HEK293 (cell line): ENCODE results near the gene OCLN.

Experiments
- BCL11B ChIP-seq: fragments of 450-650 bp; formaldehyde crosslinking; IDR thresholded peaks from 2 replicates; pipeline ENCODE4 v1.5.1; 2016; ENCODE audit warnings: low read depth, missing biosample characterization, missing genetic modification characterization
- FEZF1 ChIP-seq: fragments of 450-650 bp; formaldehyde crosslinking; IDR thresholded peaks from 2 replicates; pipeline ENCODE4 v1.5.1; 2016; ENCODE audit warnings: missing biosample characterization, missing genetic modification characterization
- HOXC10 ChIP-seq: sonication (generic); formaldehyde crosslinking; IDR thresholded peaks from 2 replicates; pipeline ENCODE4 v1.8.1; 2023; ENCODE audit warnings: mild to moderate bottlenecking, missing genetic modification reagents
- KLF8 ChIP-seq: fragments of 450-650 bp; formaldehyde crosslinking; IDR thresholded peaks from 2 replicates; pipeline ENCODE4 v1.5.1; 2016; ENCODE audit warnings: missing biosample characterization, missing genetic modification characterization
- KLF9 ChIP-seq: fragments of 450-650 bp; formaldehyde crosslinking; IDR thresholded peaks from 2 replicates; pipeline ENCODE4 v1.5.1; 2016; ENCODE audit warnings: missing biosample characterization, missing genetic modification characterization, low read depth
- MYNN ChIP-seq: fragments of 450-650 bp; formaldehyde crosslinking; IDR thresholded peaks from 2 replicates; pipeline ENCODE4 v1.5.1; 2016; ENCODE audit warnings: missing biosample characterization, missing genetic modification characterization, borderline replicate concordance
- OVOL3 ChIP-seq: fragments of 450-650 bp; formaldehyde crosslinking; IDR thresholded peaks from 2 replicates; pipeline ENCODE4 v1.5.1; 2016; ENCODE audit warnings: missing biosample characterization, missing genetic modification characterization
- PRDM1 ChIP-seq: fragments of 450-650 bp; formaldehyde crosslinking; IDR thresholded peaks from 2 replicates; pipeline ENCODE4; 2016; ENCODE audit warnings: missing biosample characterization, missing genetic modification characterization
- REPIN1 ChIP-seq: fragments of 450-650 bp; formaldehyde crosslinking; IDR thresholded peaks from 2 replicates; pipeline ENCODE4 v1.5.1; 2017; ENCODE audit warnings: missing biosample characterization, missing genetic modification characterization, low read depth
- ZEB2 ChIP-seq: fragments of 450-650 bp; formaldehyde crosslinking; IDR thresholded peaks from 2 replicates; pipeline ENCODE4 v1.5.1; 2016; ENCODE audit warnings: missing biosample characterization, missing genetic modification characterization
- ZFHX2 ChIP-seq: fragments of 450-650 bp; formaldehyde crosslinking; conservative IDR thresholded peaks from 2 replicates; pipeline ENCODE4 v1.5.1; 2016; ENCODE audit warnings: missing biosample characterization, missing genetic modification characterization
- ZFP69B ChIP-seq: fragments of 450-650 bp; formaldehyde crosslinking; IDR thresholded peaks from 2 replicates; pipeline ENCODE4 v1.5.1; 2016; ENCODE audit warnings: missing biosample characterization, missing genetic modification characterization
- ZNF10 ChIP-seq: fragments of 450-650 bp; formaldehyde crosslinking; IDR thresholded peaks from 2 replicates; pipeline ENCODE4 v1.5.1; 2017; ENCODE audit warnings: missing biosample characterization, missing genetic modification characterization
- ZNF169 ChIP-seq: fragments of 450-650 bp; formaldehyde crosslinking; IDR thresholded peaks from 2 replicates; pipeline ENCODE4 v1.5.1; 2016; ENCODE audit warnings: missing biosample characterization, missing genetic modification characterization
- ZNF221 ChIP-seq: fragments of 450-650 bp; formaldehyde crosslinking; IDR thresholded peaks from 2 replicates; pipeline ENCODE4 v1.5.1; 2017; ENCODE audit warnings: missing biosample characterization, missing genetic modification characterization, borderline replicate concordance
- ZNF274 ChIP-seq, 2 experiments: fragments of 200-500 bp in 1 of 2; fragments of 450-650 bp in 1 of 2; sonication (Bioruptor generic) in 1 of 2; formaldehyde crosslinking in 1 of 2; IDR thresholded peaks; 2 replicates each; pipeline versions ENCODE4 v1.5.1 to v1.6.1; 2014 to 2016; ENCODE audit warnings: borderline replicate concordance in 1 of 2, inconsistent platforms in 1 of 2, low read length in 1 of 2, missing biosample characterization in 1 of 2, missing genetic modification characterization in 1 of 2
- ZNF391 ChIP-seq: fragments of 450-650 bp; formaldehyde crosslinking; IDR thresholded peaks from 2 replicates; pipeline ENCODE4 v1.5.1; 2016; ENCODE audit warnings: low read depth, missing biosample characterization, missing genetic modification characterization, borderline replicate concordance
- ZNF416 ChIP-seq: fragments of 450-650 bp; formaldehyde crosslinking; IDR thresholded peaks from 2 replicates; pipeline ENCODE4 v1.5.1; 2016; ENCODE audit warnings: missing biosample characterization, missing genetic modification characterization
- ZNF529 ChIP-seq: fragments of 450-650 bp; formaldehyde crosslinking; IDR thresholded peaks from 2 replicates; pipeline ENCODE4 v1.5.1; 2017; ENCODE audit warnings: missing genetic modification characterization, missing biosample characterization; ENCODE audit not compliant: insufficient replicate concordance
- ZNF530 ChIP-seq: fragments of 450-650 bp; formaldehyde crosslinking; IDR thresholded peaks from 2 replicates; pipeline ENCODE4 v1.5.1; 2016; ENCODE audit warnings: low read depth, missing biosample characterization, missing genetic modification characterization
- ZNF585B ChIP-seq: fragments of 450-650 bp; formaldehyde crosslinking; IDR thresholded peaks from 2 replicates; pipeline ENCODE4 v1.5.1; 2016; ENCODE audit warnings: missing biosample characterization, missing genetic modification characterization
- ZNF660 ChIP-seq: fragments of 450-650 bp; IDR thresholded peaks from 2 replicates; pipeline ENCODE4 v1.5.1; 2018; ENCODE audit warnings: missing biosample characterization, mild to moderate bottlenecking, missing genetic modification characterization
- ZNF670 ChIP-seq: fragments of 450-650 bp; formaldehyde crosslinking; IDR thresholded peaks from 2 replicates; pipeline ENCODE4 v1.5.1; 2016; ENCODE audit warnings: missing biosample characterization, missing genetic modification characterization, low read depth
- ZNF776 ChIP-seq: fragments of 450-650 bp; formaldehyde crosslinking; IDR thresholded peaks from 2 replicates; pipeline ENCODE4 v1.5.0; 2017; ENCODE audit warnings: missing biosample characterization, missing genetic modification characterization, borderline replicate concordance
- ZNF777 ChIP-seq: fragments of 450-650 bp; formaldehyde crosslinking; IDR thresholded peaks from 2 replicates; pipeline ENCODE4 v1.5.1; 2017; ENCODE audit warnings: missing biosample characterization, missing genetic modification characterization, borderline replicate concordance
- TF ChIP-seq, protein P1 (sequence below): fragments of 450-650 bp; formaldehyde crosslinking; IDR thresholded peaks from 2 replicates; pipeline ENCODE4 v1.5.1; 2017; ENCODE audit warnings: missing biosample characterization, mild to moderate bottlenecking, missing genetic modification characterization, moderate library complexity
- TF ChIP-seq, protein P2 (sequence below): sonication (generic); formaldehyde crosslinking; IDR thresholded peaks from 2 replicates; pipeline ENCODE4 v1.8.1; 2022; ENCODE audit warnings: mild to moderate bottlenecking, moderate library complexity, missing genetic modification reagents
- TF ChIP-seq, protein P3 (sequence below): fragments of 450-650 bp; formaldehyde crosslinking; optimal IDR thresholded peaks from 2 replicates; pipeline ENCODE3; 2016; ENCODE audit warnings: missing biosample characterization, mild to moderate bottlenecking, missing genetic modification characterization
- TF ChIP-seq, protein P4 (sequence below): fragments of 450-650 bp; formaldehyde crosslinking; IDR thresholded peaks from 2 replicates; pipeline ENCODE4 v1.5.1; 2016; ENCODE audit warnings: missing biosample characterization, missing genetic modification characterization
- TF ChIP-seq, protein P5 (sequence below): fragments of 450-650 bp; formaldehyde crosslinking; IDR thresholded peaks from 2 replicates; pipeline ENCODE4 v1.5.1; 2016; ENCODE audit warnings: missing biosample characterization, missing genetic modification characterization
- TF ChIP-seq, protein P6 (sequence below): fragments of 450-650 bp; formaldehyde crosslinking; IDR thresholded peaks from 2 replicates; pipeline ENCODE4 v1.5.1; 2017; ENCODE audit warnings: missing biosample characterization, missing genetic modification characterization

OCLN gene

DNA sequence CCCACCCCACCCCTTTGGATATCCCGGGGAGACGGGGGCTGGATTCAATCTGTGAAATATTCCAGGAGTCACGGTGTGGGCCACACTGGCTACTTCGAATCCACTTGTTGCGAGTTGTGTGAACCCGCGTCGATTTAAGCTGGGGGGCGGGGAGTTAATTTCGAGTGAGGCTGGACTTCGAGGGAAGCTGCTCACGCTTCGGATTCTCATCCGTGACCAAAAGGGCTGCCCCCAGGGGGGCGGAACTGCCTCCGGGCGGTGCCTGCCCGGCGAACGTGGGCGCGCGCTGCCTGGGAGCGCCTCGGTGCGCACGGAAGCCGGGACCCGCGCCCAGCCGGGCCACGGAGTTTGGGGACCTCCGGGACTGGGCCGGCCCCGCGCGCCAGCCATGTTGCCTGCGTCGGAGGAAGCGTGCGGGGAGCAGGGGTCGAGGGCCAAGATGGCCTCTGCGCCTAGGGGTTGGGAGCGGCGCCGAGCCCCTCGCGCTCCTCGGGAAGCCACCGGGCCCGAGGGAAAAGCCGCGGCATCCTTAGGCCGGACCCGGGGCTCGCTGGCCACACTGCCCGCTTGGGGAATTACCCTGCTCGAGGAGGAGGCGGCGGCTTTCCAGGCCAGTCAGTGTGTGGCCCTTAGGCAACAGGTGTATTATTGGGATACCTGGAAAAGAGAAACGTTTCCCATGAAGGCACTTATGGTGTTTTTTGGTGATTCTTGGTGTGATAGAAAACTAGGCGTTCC, 975 bp downstream of the OCLN start (continued):
- TF ChIP-seq, protein P1, sequence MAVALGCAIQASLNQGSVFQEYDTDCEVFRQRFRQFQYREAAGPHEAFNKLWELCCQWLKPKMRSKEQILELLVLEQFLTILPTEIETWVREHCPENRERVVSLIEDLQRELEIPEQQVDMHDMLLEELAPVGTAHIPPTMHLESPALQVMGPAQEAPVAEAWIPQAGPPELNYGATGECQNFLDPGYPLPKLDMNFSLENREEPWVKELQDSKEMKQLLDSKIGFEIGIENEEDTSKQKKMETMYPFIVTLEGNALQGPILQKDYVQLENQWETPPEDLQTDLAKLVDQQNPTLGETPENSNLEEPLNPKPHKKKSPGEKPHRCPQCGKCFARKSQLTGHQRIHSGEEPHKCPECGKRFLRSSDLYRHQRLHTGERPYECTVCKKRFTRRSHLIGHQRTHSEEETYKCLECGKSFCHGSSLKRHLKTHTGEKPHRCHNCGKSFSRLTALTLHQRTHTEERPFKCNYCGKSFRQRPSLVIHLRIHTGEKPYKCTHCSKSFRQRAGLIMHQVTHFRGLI = no peak
- TF ChIP-seq MYNN (tag by site-specific recombination) (no peak), ZNF416 (tag by site-specific recombination) (no peak), ZNF530 (tag by site-specific recombination) (no peak), ZNF776 (tag by site-specific recombination) (no peak), ZNF221 (no peak), ZNF10 (tag by site-specific recombination) (no peak; the same call in 1 of the 2 replicates), FEZF1 (no peak), ZNF391 (tag by site-specific recombination) (no peak), REPIN1 (tag by site-specific recombination) (no peak), ZNF274 (IDR thresholded peaks at IDR 0.05; ENCODE audit: low read length) (no peak), ZNF274 (tag by site-specific recombination; IDR thresholded peaks at IDR 0.05; ENCODE audit: borderline replicate concordance) (no peak), ZNF585B (tag by site-specific recombination) (0 out of 2 replicates have a peak, but pooled peaks have one; percentile 15), ZNF777 (tag by site-specific recombination) (no peak), ZNF660 (tag by site-specific recombination) (peak; percentile 67; the same call in 1 of the 2 replicates), ZFHX2 (tag by site-specific recombination) (peak; percentile 73), PRDM1 (tag by site-specific recombination) (no peak), KLF9 (tag by site-specific recombination) (peak; percentile 40; the same call in 1 of the 2 replicates), BCL11B (tag by site-specific recombination) (no peak), ZNF529 (tag by site-specific recombination) (no peak), OVOL3 (tag by site-specific recombination) (no peak), ZNF670 (no peak), HOXC10 (no peak), ZFP69B (tag by site-specific recombination) (no peak), ZNF169 (tag by site-specific recombination) (no peak), ZEB2 (tag by site-specific recombination) (0 out of 2 replicates have a peak, but pooled peaks have one; percentile 33), KLF8 (peak; percentile 54; the same call in 1 of the 2 replicates)
- TF ChIP-seq, protein P2, sequence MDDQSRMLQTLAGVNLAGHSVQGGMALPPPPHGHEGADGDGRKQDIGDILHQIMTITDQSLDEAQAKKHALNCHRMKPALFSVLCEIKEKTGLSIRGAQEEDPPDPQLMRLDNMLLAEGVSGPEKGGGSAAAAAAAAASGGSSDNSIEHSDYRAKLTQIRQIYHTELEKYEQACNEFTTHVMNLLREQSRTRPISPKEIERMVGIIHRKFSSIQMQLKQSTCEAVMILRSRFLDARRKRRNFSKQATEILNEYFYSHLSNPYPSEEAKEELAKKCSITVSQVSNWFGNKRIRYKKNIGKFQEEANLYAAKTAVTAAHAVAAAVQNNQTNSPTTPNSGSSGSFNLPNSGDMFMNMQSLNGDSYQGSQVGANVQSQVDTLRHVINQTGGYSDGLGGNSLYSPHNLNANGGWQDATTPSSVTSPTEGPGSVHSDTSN (CRISPR knock-in tag) = 0 out of 2 replicates have a peak, but pooled peaks have one; percentile 39
- TF ChIP-seq, protein P3, sequence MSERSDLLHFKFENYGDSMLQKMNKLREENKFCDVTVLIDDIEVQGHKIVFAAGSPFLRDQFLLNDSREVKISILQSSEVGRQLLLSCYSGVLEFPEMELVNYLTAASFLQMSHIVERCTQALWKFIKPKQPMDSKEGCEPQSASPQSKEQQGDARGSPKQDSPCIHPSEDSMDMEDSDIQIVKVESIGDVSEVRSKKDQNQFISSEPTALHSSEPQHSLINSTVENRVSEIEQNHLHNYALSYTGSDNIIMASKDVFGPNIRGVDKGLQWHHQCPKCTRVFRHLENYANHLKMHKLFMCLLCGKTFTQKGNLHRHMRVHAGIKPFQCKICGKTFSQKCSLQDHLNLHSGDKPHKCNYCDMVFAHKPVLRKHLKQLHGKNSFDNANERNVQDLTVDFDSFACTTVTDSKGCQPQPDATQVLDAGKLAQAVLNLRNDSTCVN (tag by site-specific recombination) = peak; percentile 71
- TF ChIP-seq, protein P4, sequence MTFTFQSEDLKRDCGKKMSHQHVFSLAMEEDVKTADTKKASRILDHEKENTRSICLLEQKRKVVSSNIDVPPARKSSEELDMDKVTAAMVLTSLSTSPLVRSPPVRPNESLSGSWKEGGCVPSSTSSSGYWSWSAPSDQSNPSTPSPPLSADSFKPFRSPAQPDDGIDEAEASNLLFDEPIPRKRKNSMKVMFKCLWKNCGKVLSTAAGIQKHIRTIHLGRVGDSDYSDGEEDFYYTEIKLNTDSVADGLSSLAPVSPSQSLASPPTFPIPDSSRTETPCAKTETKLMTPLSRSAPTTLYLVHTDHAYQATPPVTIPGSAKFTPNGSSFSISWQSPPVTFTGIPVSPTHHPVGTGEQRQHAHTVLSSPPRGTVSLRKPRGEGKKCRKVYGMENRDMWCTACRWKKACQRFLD (tag by site-specific recombination) = no peak
- TF ChIP-seq, protein P5, sequence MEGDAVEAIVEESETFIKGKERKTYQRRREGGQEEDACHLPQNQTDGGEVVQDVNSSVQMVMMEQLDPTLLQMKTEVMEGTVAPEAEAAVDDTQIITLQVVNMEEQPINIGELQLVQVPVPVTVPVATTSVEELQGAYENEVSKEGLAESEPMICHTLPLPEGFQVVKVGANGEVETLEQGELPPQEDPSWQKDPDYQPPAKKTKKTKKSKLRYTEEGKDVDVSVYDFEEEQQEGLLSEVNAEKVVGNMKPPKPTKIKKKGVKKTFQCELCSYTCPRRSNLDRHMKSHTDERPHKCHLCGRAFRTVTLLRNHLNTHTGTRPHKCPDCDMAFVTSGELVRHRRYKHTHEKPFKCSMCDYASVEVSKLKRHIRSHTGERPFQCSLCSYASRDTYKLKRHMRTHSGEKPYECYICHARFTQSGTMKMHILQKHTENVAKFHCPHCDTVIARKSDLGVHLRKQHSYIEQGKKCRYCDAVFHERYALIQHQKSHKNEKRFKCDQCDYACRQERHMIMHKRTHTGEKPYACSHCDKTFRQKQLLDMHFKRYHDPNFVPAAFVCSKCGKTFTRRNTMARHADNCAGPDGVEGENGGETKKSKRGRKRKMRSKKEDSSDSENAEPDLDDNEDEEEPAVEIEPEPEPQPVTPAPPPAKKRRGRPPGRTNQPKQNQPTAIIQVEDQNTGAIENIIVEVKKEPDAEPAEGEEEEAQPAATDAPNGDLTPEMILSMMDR (tag by site-specific recombination) = no peak; the same call in 1 of the 2 replicates
- TF ChIP-seq, protein P6, sequence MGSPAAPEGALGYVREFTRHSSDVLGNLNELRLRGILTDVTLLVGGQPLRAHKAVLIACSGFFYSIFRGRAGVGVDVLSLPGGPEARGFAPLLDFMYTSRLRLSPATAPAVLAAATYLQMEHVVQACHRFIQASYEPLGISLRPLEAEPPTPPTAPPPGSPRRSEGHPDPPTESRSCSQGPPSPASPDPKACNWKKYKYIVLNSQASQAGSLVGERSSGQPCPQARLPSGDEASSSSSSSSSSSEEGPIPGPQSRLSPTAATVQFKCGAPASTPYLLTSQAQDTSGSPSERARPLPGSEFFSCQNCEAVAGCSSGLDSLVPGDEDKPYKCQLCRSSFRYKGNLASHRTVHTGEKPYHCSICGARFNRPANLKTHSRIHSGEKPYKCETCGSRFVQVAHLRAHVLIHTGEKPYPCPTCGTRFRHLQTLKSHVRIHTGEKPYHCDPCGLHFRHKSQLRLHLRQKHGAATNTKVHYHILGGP (tag by site-specific recombination) = no peak
